ENCODE measurements around the gene INAFM2. TPM values are rescaled to one million over a fixed set of nuclear protein-coding genes. Genes with fewer than 3 reads are reported as not detected.
A peak's percentile ranks its signal among the peaks of the same experiment; 100 is the strongest.

The INAFM2 gene
- total RNA-seq, 4 donors from 2014 or later = 13.8 to 25.9 (median 20.5) TPM

GRCh38 chr15:40320931-40321371 lies 2.5 kb upstream of the INAFM2 start:
- TF ChIP-seq EP300 (IDR thresholded peaks at IDR 0.05) (no peak), CTCF (IDR thresholded peaks at IDR 0.05) (peak; percentile 81 to 90 (median 82))
- H3K27me3 ChIP-seq = no peaks in the 10 kb centered on the region
- WGBS, 2 donors = 0% methylated on average over 2 of the region's 2 CpGs
- peaks cover 0 to 26% (median 14%) of the 10 kb centered on the region in 4 donors for H3K4me1 ChIP-seq
- H3K9me3 ChIP-seq = no peaks in the 10 kb centered on the region
- no peak overlapping the region for H3K4me3 ChIP-seq
- no peaks in the 10 kb centered on the region for H3K36me3 ChIP-seq
- DNase-seq (ENCODE audit: low spot score in 2 of 2) = peak in 1 of 2 donors; percentile 77
- H3K27ac ChIP-seq = no peak overlapping the region

- H3K27ac ChIP-seq = peak overlapping the region; percentile 55 to 91 (median 84)
- no peaks in the 10 kb centered on the region for H3K9me3 ChIP-seq
- H3K36me3 ChIP-seq = no peaks in the 10 kb centered on the region
- WGBS, 2 donors = 41 to 52% methylated on average over 20 to 26 of the region's 26 CpGs
- no peaks in the 10 kb centered on the region for H3K27me3 ChIP-seq
- H3K4me3 ChIP-seq = peak overlapping the region in 3 of 4 donors; percentile 53 to 91 (median 76)
- no peak for TF ChIP-seq POLR2A (IDR thresholded peaks at IDR 0.05)
- TF ChIP-seq CTCF (IDR thresholded peaks at IDR 0.05) = no peak
- no peak for TF ChIP-seq EP300 (IDR thresholded peaks at IDR 0.05)
- DNase-seq (ENCODE audit: low spot score in 2 of 2) = no peak
- peaks cover 0 to 39% (median 24%) of the 10 kb centered on the region in 4 donors for H3K4me1 ChIP-seq
These were observed 807 bp upstream of the INAFM2 start for GRCh38 chr15:40322531-40323238.

GRCh38 chr15:40323953-40324937 lies 753 bp downstream of the INAFM2 start:
- TF ChIP-seq CTCF (IDR thresholded peaks at IDR 0.05) = no peak
- peak in 1 of 2 donors; percentile 18 for TF ChIP-seq EP300 (IDR thresholded peaks at IDR 0.05)
- WGBS, 2 donors = 2 to 3% methylated on average over 34 to 76 of the region's 101 CpGs
- Histone ChIP-seq H3K4me3 (peak overlapping the region; percentile 76 to 91 (median 86)), H3K9me3 (no peaks in the 10 kb centered on the region), H3K4me1 (peaks cover 0 to 49% (median 30%) of the 10 kb centered on the region in 4 donors), H3K36me3 (no peaks in the 10 kb centered on the region), H3K27me3 (no peaks in the 10 kb centered on the region), H3K27ac (peak overlapping the region; percentile 37 to 91 (median 86))
- DNase-seq (ENCODE audit: low spot score in 2 of 2) = no peak

- H3K27me3 ChIP-seq = no peaks in the 10 kb centered on the region
- no peaks in the 10 kb centered on the region for H3K36me3 ChIP-seq
- WGBS, 2 donors = 47 to 57% methylated on average over 2 of the region's 2 CpGs
- peak overlapping the region; percentile 76 to 91 (median 86) for H3K4me3 ChIP-seq
- TF ChIP-seq POLR2A (IDR thresholded peaks at IDR 0.05) (no peak), EP300 (IDR thresholded peaks at IDR 0.05) (no peak), CTCF (IDR thresholded peaks at IDR 0.05) (no peak)
- peaks cover 0 to 53% (median 36%) of the 10 kb centered on the region in 4 donors for H3K4me1 ChIP-seq
- no peak for DNase-seq (ENCODE audit: low spot score in 2 of 2)
- no peaks in the 10 kb centered on the region for H3K9me3 ChIP-seq
- H3K27ac ChIP-seq = peak overlapping the region in 1 of 4 donors; percentile 91
These were observed 1.7 kb downstream of the INAFM2 start for GRCh38 chr15:40325188-40325587.

Data from tibial nerve (tissue), 4 donors.